ENCODE measurements around the gene PPAT.

The PPAT gene

GRCh38 chr4:56433280-56433679 lies 2.1 kb downstream of the PPAT start:
- DNase-seq = no peak

- no peak for DNase-seq
Measured at GRCh38 chr4:56430203-56430602, 5.2 kb downstream of the PPAT start.

- DNase-seq = no peak
Measured at GRCh38 chr4:56427179-56427578, 8.2 kb downstream of the PPAT start.

- no peak for DNase-seq
Measured at GRCh38 chr4:56426273-56426672, 9.1 kb downstream of the PPAT start.

GRCh38 chr4:56425518-56425917 lies 9.9 kb downstream of the PPAT start:
- no peak for DNase-seq

GRCh38 chr4:56424697-56425514 lies 10.5 kb downstream of the PPAT start:
- peak; percentile 40 for DNase-seq

GRCh38 chr4:56424176-56424575 lies 11.2 kb downstream of the PPAT start:
- DNase-seq = no peak

- DNase-seq = no peak
Measured at GRCh38 chr4:56417396-56417795, 18.0 kb downstream of the PPAT start.

- no peak for DNase-seq
Measured at GRCh38 chr4:56416349-56416748, 19.1 kb downstream of the PPAT start.

- no peak for DNase-seq
Measured at GRCh38 chr4:56414135-56414670, 21.2 kb downstream of the PPAT start.

GRCh38 chr4:56410247-56411062 lies 25.0 kb downstream of the PPAT start:
- DNase-seq = peak; percentile 95

- DNase-seq = no peak
Measured at GRCh38 chr4:56409511-56410090, 25.8 kb downstream of the PPAT start.

- no peak for DNase-seq
Measured at GRCh38 chr4:56408978-56409377, 26.4 kb downstream of the PPAT start.

GRCh38 chr4:56406151-56406550 lies 29.3 kb downstream of the PPAT start:
- no peak for DNase-seq

- no peak for DNase-seq
Measured at GRCh38 chr4:56405016-56405415, 30.4 kb downstream of the PPAT start.

- no peak for DNase-seq
Measured at GRCh38 chr4:56400560-56400959, 34.9 kb downstream of the PPAT start.

GRCh38 chr4:56391270-56391669 lies 44.1 kb downstream of the PPAT start:
- no peak for DNase-seq

GRCh38 chr4:56389558-56389957 lies 45.9 kb downstream of the PPAT start:
- no peak for DNase-seq

- no peak for DNase-seq
Measured at GRCh38 chr4:56388306-56388705, 47.1 kb downstream of the PPAT start.

GRCh38 chr4:56387023-56388001 lies 48.1 kb downstream of the PPAT start, which contains the start of gene AASDH:
AASDH (minus strand) TSS chr4:56387491; CDS start chr4:56384299, 3,192 bp downstream.
- peak; percentile 95 for DNase-seq

- DNase-seq = no peak
Measured at GRCh38 chr4:56386091-56386490, 49.3 kb downstream of the PPAT start.

GRCh38 chr4:56375458-56375857 lies 60.0 kb downstream of the PPAT start:
- no peak for DNase-seq
